Esophagus squamous epithelium (tissue), 4 donors: ENCODE measurements around the gene ZNF547.

ENCODE experiments used
- CTCF ChIP-seq, 6 experiments: fragments of 450-650 bp in 4 of 6; fragments of 200-600 bp in 2 of 6; sonication (generic) in 2 of 6; IDR thresholded peaks; one replicate each; pipeline ENCODE4 v1.5.1; 2016 to 2019; ENCODE audit warnings: antibody characterized with exemption in 6 of 6, mild to moderate bottlenecking in 4 of 6, moderate library complexity in 4 of 6
- POLR2A ChIP-seq, 4 donors: fragments of 450-650 bp; IDR thresholded peaks; one replicate each; pipeline ENCODE4 v1.6.1; 2017; ENCODE audit warnings: antibody characterized with exemption in 4 of 4, mild to moderate bottlenecking in 4 of 4, moderate library complexity in 3 of 4

DNA sequence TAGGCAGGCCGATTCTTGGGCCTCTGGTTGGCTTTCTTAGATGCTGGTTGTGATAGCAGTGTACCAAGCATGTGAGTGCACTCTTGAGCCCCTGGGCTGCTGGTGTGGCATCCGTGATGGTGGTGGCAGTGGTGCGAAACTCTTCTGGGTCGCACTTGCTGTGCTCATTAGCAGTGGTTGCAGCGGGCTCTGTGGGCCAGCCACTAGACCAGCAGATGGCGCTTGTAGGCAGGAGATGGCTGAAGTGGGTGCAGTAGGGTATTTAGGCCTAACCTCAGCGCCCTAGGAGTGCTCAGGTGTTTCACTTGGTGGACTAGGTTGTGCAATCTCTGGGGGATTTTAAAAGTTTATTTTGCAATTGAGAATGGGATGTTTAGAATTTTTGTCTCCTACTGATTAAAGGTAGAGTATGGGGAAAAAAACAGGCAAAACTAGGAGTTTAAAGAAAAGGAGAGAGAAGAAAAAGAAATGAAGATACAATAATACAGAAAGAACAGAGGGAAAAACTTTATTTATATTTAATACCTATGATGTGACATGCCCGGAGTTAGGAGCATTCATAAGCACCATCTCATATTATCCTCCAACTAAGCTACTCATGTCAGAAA is 43.3 kb downstream of the ZNF547 start:
- TF ChIP-seq CTCF (IDR thresholded peaks at IDR 0.05) (peak; percentile 25 to 71 (median 45)), POLR2A (IDR thresholded peaks at IDR 0.05) (no peak)
